Liver (tissue), 3 donors: ENCODE data around the gene AMPH.

Experiments
- EGR1 ChIP-seq, 2 donors: IDR thresholded peaks; 2 replicates each; pipeline ENCODE4 v1.6.1; 2016 to 2018; ENCODE audit warnings: antibody characterized with exemption in 2 of 2, low read depth in 2 of 2
- GABPA ChIP-seq, 2 donors: IDR thresholded peaks in 1 of 2; conservative IDR thresholded peaks in 1 of 2; 2 replicates each; pipeline ENCODE4 v1.6.1; 2016; ENCODE audit warnings: antibody characterized with exemption in 2 of 2, mild to moderate bottlenecking in 1 of 2, moderate library complexity in 1 of 2
- JUND ChIP-seq, 2 donors: IDR thresholded peaks; 2 replicates each; pipeline ENCODE4 v1.6.1; 2016; ENCODE audit warnings: antibody characterized with exemption in 2 of 2
- RAD21 ChIP-seq, 2 donors: IDR thresholded peaks; 2 replicates each; pipeline ENCODE4 v1.6.1; 2016; ENCODE audit warnings: antibody characterized with exemption in 2 of 2, mild to moderate bottlenecking in 2 of 2
- SP1 ChIP-seq: IDR thresholded peaks from 2 replicates; pipeline ENCODE4 v1.6.1; 2018; ENCODE audit warnings: antibody characterized with exemption, mild to moderate bottlenecking
- TAF1 ChIP-seq: conservative IDR thresholded peaks from 2 replicates; pipeline ENCODE4 v1.6.1; 2016; ENCODE audit warnings: antibody characterized with exemption, mild to moderate bottlenecking
- YY1 ChIP-seq: IDR thresholded peaks from 2 replicates; pipeline ENCODE4 v1.6.1; 2016; ENCODE audit warnings: antibody characterized with exemption, mild to moderate bottlenecking
- TF ChIP-seq, protein P1 (sequence below): fragments of 150-350 bp; IDR thresholded peaks from 2 replicates; pipeline ENCODE4 v1.5.1; 2017; ENCODE audit warnings: improper control_type of control experiment, low read depth, low read length; ENCODE audit not compliant: missing input control
- TF ChIP-seq, protein P2 (sequence below): IDR thresholded peaks from 2 replicates; pipeline ENCODE4 v1.6.1; 2016; ENCODE audit warnings: antibody characterized with exemption
- TF ChIP-seq, protein P3 (sequence below): IDR thresholded peaks from 2 replicates; pipeline ENCODE4 v1.6.1; 2016; ENCODE audit warnings: antibody characterized with exemption, mild to moderate bottlenecking
- TF ChIP-seq, protein P4 (sequence below): IDR thresholded peaks from 2 replicates; pipeline ENCODE4 v1.6.1; 2016; ENCODE audit warnings: antibody characterized with exemption
- donor health status: healthy.
- donor health status: healthy.

DNA sequence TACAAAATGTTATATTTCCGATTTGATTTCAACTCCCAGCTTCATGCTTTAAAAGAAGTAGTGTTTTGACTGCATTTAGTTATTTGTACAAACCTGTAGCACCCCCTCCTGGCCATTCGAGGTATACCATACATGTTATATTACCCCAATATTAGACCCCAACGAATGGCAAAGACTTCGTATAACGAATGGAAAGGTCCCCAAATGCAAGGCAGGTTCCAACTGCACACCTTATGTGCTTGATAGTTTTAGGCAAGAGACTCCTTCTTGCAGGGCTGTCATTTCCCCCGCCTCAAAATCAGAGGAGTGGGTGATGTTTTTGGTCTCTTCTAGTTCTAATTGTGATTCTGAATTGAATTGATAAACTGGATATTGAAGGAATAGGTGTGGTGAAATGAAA lies 256.7 kb downstream of the AMPH start:
- TF ChIP-seq, protein P1, sequence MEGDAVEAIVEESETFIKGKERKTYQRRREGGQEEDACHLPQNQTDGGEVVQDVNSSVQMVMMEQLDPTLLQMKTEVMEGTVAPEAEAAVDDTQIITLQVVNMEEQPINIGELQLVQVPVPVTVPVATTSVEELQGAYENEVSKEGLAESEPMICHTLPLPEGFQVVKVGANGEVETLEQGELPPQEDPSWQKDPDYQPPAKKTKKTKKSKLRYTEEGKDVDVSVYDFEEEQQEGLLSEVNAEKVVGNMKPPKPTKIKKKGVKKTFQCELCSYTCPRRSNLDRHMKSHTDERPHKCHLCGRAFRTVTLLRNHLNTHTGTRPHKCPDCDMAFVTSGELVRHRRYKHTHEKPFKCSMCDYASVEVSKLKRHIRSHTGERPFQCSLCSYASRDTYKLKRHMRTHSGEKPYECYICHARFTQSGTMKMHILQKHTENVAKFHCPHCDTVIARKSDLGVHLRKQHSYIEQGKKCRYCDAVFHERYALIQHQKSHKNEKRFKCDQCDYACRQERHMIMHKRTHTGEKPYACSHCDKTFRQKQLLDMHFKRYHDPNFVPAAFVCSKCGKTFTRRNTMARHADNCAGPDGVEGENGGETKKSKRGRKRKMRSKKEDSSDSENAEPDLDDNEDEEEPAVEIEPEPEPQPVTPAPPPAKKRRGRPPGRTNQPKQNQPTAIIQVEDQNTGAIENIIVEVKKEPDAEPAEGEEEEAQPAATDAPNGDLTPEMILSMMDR: peak; percentile 39
- TF ChIP-seq YY1 (no peak), TAF1 (no peak), RAD21 (IDR thresholded peaks at IDR 0.05) (peak in 1 of 2 donors; percentile 68), JUND (IDR thresholded peaks at IDR 0.05) (no peak), EGR1 (IDR thresholded peaks at IDR 0.05; ENCODE audit: low read depth in 2 of 2) (no peak), SP1 (no peak), GABPA (IDR thresholded peaks at IDR 0.05 in 1 of 2, conservative IDR thresholded peaks at IDR 0.05 in 1 of 2) (no peak)
- TF ChIP-seq, protein P2, sequence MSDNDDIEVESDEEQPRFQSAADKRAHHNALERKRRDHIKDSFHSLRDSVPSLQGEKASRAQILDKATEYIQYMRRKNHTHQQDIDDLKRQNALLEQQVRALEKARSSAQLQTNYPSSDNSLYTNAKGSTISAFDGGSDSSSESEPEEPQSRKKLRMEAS: no peak
- TF ChIP-seq, protein P3, sequence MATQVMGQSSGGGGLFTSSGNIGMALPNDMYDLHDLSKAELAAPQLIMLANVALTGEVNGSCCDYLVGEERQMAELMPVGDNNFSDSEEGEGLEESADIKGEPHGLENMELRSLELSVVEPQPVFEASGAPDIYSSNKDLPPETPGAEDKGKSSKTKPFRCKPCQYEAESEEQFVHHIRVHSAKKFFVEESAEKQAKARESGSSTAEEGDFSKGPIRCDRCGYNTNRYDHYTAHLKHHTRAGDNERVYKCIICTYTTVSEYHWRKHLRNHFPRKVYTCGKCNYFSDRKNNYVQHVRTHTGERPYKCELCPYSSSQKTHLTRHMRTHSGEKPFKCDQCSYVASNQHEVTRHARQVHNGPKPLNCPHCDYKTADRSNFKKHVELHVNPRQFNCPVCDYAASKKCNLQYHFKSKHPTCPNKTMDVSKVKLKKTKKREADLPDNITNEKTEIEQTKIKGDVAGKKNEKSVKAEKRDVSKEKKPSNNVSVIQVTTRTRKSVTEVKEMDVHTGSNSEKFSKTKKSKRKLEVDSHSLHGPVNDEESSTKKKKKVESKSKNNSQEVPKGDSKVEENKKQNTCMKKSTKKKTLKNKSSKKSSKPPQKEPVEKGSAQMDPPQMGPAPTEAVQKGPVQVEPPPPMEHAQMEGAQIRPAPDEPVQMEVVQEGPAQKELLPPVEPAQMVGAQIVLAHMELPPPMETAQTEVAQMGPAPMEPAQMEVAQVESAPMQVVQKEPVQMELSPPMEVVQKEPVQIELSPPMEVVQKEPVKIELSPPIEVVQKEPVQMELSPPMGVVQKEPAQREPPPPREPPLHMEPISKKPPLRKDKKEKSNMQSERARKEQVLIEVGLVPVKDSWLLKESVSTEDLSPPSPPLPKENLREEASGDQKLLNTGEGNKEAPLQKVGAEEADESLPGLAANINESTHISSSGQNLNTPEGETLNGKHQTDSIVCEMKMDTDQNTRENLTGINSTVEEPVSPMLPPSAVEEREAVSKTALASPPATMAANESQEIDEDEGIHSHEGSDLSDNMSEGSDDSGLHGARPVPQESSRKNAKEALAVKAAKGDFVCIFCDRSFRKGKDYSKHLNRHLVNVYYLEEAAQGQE: no peak
- TF ChIP-seq, protein P4, sequence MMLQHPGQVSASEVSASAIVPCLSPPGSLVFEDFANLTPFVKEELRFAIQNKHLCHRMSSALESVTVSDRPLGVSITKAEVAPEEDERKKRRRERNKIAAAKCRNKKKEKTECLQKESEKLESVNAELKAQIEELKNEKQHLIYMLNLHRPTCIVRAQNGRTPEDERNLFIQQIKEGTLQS: no peak
